SK-N-SH (cell line): ENCODE data around the gene MCTS1. TPM values are rescaled to one million over a fixed set of nuclear protein-coding genes. Genes with fewer than 3 reads are reported as not detected.

ENCODE experiments used
- CTCF ChIA-PET: fragments of 300-600, 350-600 bp; formaldehyde crosslinking; extraction: SDS; loops from one replicate; lab custom pipeline; 2021; lab: Yijun Ruan, JAX
- POLR2A ChIA-PET: fragments of 350-600 bp; sonication (Branson Sonifier 250); formaldehyde crosslinking; extraction: SDS; loops from one replicate; lab custom pipeline; 2020; ENCODE audit warnings: antibody characterized with exemption, inconsistent platforms; lab: Yijun Ruan, JAX
- DNase-seq: peaks from one replicate; pipeline ENCODE4 v3.0.0; 2012
- H2AFZ ChIP-seq: fragments of 200-600 bp; sonication (generic); 2 replicates; pipeline ENCODE4 v1.8.1; 2016; ENCODE audit warnings: antibody characterized with exemption, mild to moderate bottlenecking, low read depth
- H3F3A ChIP-seq: fragments of 200-600 bp; sonication (generic); replicated peaks from 2 replicates; pipeline ENCODE3; 2016; ENCODE audit warnings: antibody characterized with exemption, mild to moderate bottlenecking; ENCODE audit not compliant: insufficient read depth
- H3K27ac ChIP-seq, 2 experiments: fragments of 200-500 bp in 1 of 2; fragments of 200-600 bp in 1 of 2; sonication (Bioruptor generic) in 1 of 2; sonication (generic), shearing (Covaris generic) in 1 of 2; 2 replicates each; pipeline versions ENCODE4 v1.5.1 to v1.6.1; 2014 to 2016; ENCODE audit warnings: low read depth in 2 of 2, inconsistent platforms in 1 of 2, low read length in 1 of 2, mild to moderate bottlenecking in 1 of 2, mixed read lengths in 1 of 2
- H3K27me3 ChIP-seq: fragments of 200-600 bp; sonication (generic), shearing (Covaris generic); 2 replicates; pipeline ENCODE4 v1.6.1; 2016; ENCODE audit warnings: mixed run types; ENCODE audit not compliant: insufficient read depth
- H3K36me3 ChIP-seq, 2 experiments: fragments of 200-500 bp in 1 of 2; fragments of 200-600 bp in 1 of 2; sonication (Bioruptor generic) in 1 of 2; sonication (generic) in 1 of 2; replicated peaks in 1 of 2; 2 replicates each; pipeline versions ENCODE3 to v1.5.1; 2014 to 2016; ENCODE audit warnings: low read length in 1 of 2, mild to moderate bottlenecking in 1 of 2; ENCODE audit not compliant: insufficient read depth in 2 of 2, control insufficient read depth in 1 of 2
- H3K4me1 ChIP-seq, 2 experiments: fragments of 200-500 bp in 1 of 2; fragments of 200-600 bp in 1 of 2; sonication (Bioruptor generic) in 1 of 2; sonication (generic), shearing (Covaris generic) in 1 of 2; 2 replicates each; pipeline versions ENCODE4 v1.5.1 to v1.6.1; 2014 to 2016; ENCODE audit warnings: low read depth in 1 of 2, low read length in 1 of 2, mixed run types in 1 of 2; ENCODE audit not compliant: insufficient read depth in 2 of 2, control insufficient read depth in 1 of 2
- H3K4me2 ChIP-seq: fragments of 200-600 bp; sonication (generic), shearing (Covaris generic); 2 replicates; pipeline ENCODE4 v1.6.1; 2017; ENCODE audit warnings: mixed run types
- H3K4me3 ChIP-seq, 2 experiments: fragments of 200-500 bp in 1 of 2; fragments of 200-600 bp in 1 of 2; sonication (Bioruptor generic) in 1 of 2; sonication (generic), shearing (Covaris generic) in 1 of 2; 2 replicates each; pipeline versions ENCODE4 v1.5.1 to v1.8.1; 2014 to 2016; ENCODE audit warnings: low read depth in 2 of 2, inconsistent platforms in 1 of 2, low read length in 1 of 2, mild to moderate bottlenecking in 1 of 2, mixed read lengths in 1 of 2, moderate library complexity in 1 of 2
- H3K79me2 ChIP-seq: fragments of 200-600 bp; sonication (generic); 2 replicates; pipeline ENCODE4 v1.8.1; 2017; ENCODE audit warnings: mild to moderate bottlenecking; ENCODE audit not compliant: insufficient read depth
- H3K9ac ChIP-seq: fragments of 200-600 bp; sonication (generic); 2 replicates; pipeline ENCODE4 v1.6.1; 2017; ENCODE audit warnings: mixed run types
- H3K9me2 ChIP-seq: fragments of 200-600 bp; sonication (generic); 2 replicates; pipeline ENCODE4 v1.6.1; 2017; ENCODE audit warnings: mixed run types
- H3K9me3 ChIP-seq: fragments of 200-600 bp; sonication (generic); 2 replicates; pipeline ENCODE4 v1.6.1; 2017; ENCODE audit warnings: mixed run types, mild to moderate bottlenecking, moderate library complexity
- H4K20me1 ChIP-seq: fragments of 200-600 bp; sonication (generic); 2 replicates; pipeline ENCODE4 v1.6.1; 2017; ENCODE audit warnings: mild to moderate bottlenecking, mixed run types; ENCODE audit not compliant: insufficient read depth
- CHD2 ChIP-seq: fragments of 150-350 bp; IDR thresholded peaks from 2 replicates; pipeline ENCODE4 v1.6.1; 2018; ENCODE audit warnings: low read length; ENCODE audit not compliant: partially characterized antibody
- ELF1 ChIP-seq: IDR thresholded peaks from 2 replicates; pipeline ENCODE4 v1.4.0; 2012
- FOXJ3 ChIP-seq: sonication (generic); formaldehyde crosslinking; IDR thresholded peaks from 2 replicates; pipeline ENCODE4 v1.5.1; 2020; ENCODE audit warnings: mild to moderate bottlenecking, missing genetic modification reagents
- GATA2 ChIP-seq: sonication (generic); formaldehyde crosslinking; IDR thresholded peaks from 2 replicates; pipeline ENCODE4 v1.5.0; 2020; ENCODE audit warnings: mild to moderate bottlenecking, missing genetic modification reagents
- MEF2A ChIP-seq: IDR thresholded peaks from 2 replicates; pipeline ENCODE4 v1.4.0; 2012; ENCODE audit warnings: low read depth, borderline replicate concordance
- NFIC ChIP-seq: IDR thresholded peaks from 2 replicates; pipeline ENCODE4 v1.4.0; 2012; ENCODE audit warnings: borderline replicate concordance
- RAD21 ChIP-seq: IDR thresholded peaks from 2 replicates; pipeline ENCODE4 v1.6.1; 2012; ENCODE audit warnings: mild to moderate bottlenecking, low read length
- RCOR1 ChIP-seq: fragments of 150-350 bp; IDR thresholded peaks from 2 replicates; pipeline ENCODE4 v1.6.1; 2017; ENCODE audit warnings: antibody characterized with exemption, low read length
- YY1 ChIP-seq: IDR thresholded peaks from 2 replicates; pipeline ENCODE4 v1.4.0; 2012; ENCODE audit warnings: low read depth, mild to moderate bottlenecking
- WGBS: methylation state at CpG from one replicate; pipeline ENCODE4 v1.1.6; 2017; ENCODE audit warnings: low lambda C conversion rate; 5-methylcytosine and 5-hydroxymethylcytosine counted together
- polyA plus RNA-seq, 3 experiments: library from polyadenylated mRNA; depleted of rRNA; stranded (reverse); fragments of >200 nt; gene quantifications; 2 replicates each; pipeline ENCODE4 v1.2.3, GENCODE V29; 2012
- TF ChIP-seq, protein P1 (sequence below): IDR thresholded peaks from 2 replicates; pipeline ENCODE4 v1.4.0; 2012; ENCODE audit warnings: low read depth, borderline replicate concordance
- TF ChIP-seq, protein P2 (sequence below): IDR thresholded peaks from 2 replicates; pipeline ENCODE4 v1.4.0; 2012; ENCODE audit warnings: low read depth, borderline replicate concordance
- TF ChIP-seq, protein P3 (sequence below): IDR thresholded peaks from 2 replicates; pipeline ENCODE4 v1.6.1; 2012; ENCODE audit warnings: mild to moderate bottlenecking, low read depth, low read length, moderate library complexity
- TF ChIP-seq, protein P4 (sequence below): IDR thresholded peaks from 2 replicates; pipeline ENCODE4 v1.4.0; 2012; ENCODE audit warnings: low read depth

The MCTS1 gene
- polyA plus RNA-seq, 1 of the 3 experiments (the other 2 are of a cell fraction), result 62.1 TPM

GRCh38 chrX:120642871-120643270 lies 39.0 kb downstream of the MCTS1 start:
- Histone ChIP-seq H4K20me1 (no peaks in the 10 kb centered on the region), H3K4me3 (no peak overlapping the region), H3K27ac (no peak overlapping the region), H3K9me2 (no peaks in the 10 kb centered on the region), H3K27me3 (no peaks in the 10 kb centered on the region; the same call in 1 of the 2 replicates), H3K9me3 (no peaks in the 10 kb centered on the region), H3K36me3 (no peaks in the 10 kb centered on the region), H2AFZ (no peak overlapping the region), H3K9ac (no peak overlapping the region), H3F3A (peaks cover under 1% of the 10 kb centered on the region), H3K4me2 (no peak overlapping the region), H3K79me2 (no peaks in the 10 kb centered on the region), H3K4me1 (no peaks in the 10 kb centered on the region)
- CTCF ChIA-PET, result interaction anchor here (1.6 kb wide), 1 partner anchor 168 kb away, joined by 3 read pairs; no protein-coding TSS in a partner anchor
- no peak for DNase-seq
- POLR2A ChIA-PET, result no interaction called here
- TF ChIP-seq, protein P1, sequence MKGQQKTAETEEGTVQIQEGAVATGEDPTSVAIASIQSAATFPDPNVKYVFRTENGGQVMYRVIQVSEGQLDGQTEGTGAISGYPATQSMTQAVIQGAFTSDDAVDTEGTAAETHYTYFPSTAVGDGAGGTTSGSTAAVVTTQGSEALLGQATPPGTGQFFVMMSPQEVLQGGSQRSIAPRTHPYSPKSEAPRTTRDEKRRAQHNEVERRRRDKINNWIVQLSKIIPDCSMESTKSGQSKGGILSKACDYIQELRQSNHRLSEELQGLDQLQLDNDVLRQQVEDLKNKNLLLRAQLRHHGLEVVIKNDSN, result no peak
- TF ChIP-seq FOXJ3 (CRISPR knock-in tag) (no peak), YY1 (no peak), ELF1 (no peak), MEF2A (no peak), RAD21 (no peak), CHD2 (no peak), NFIC (no peak), RCOR1 (no peak), GATA2 (CRISPR knock-in tag) (no peak)
- TF ChIP-seq, protein P2, sequence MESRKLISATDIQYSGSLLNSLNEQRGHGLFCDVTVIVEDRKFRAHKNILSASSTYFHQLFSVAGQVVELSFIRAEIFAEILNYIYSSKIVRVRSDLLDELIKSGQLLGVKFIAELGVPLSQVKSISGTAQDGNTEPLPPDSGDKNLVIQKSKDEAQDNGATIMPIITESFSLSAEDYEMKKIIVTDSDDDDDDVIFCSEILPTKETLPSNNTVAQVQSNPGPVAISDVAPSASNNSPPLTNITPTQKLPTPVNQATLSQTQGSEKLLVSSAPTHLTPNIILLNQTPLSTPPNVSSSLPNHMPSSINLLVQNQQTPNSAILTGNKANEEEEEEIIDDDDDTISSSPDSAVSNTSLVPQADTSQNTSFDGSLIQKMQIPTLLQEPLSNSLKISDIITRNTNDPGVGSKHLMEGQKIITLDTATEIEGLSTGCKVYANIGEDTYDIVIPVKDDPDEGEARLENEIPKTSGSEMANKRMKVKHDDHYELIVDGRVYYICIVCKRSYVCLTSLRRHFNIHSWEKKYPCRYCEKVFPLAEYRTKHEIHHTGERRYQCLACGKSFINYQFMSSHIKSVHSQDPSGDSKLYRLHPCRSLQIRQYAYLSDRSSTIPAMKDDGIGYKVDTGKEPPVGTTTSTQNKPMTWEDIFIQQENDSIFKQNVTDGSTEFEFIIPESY, result no peak
- TF ChIP-seq, protein P3, sequence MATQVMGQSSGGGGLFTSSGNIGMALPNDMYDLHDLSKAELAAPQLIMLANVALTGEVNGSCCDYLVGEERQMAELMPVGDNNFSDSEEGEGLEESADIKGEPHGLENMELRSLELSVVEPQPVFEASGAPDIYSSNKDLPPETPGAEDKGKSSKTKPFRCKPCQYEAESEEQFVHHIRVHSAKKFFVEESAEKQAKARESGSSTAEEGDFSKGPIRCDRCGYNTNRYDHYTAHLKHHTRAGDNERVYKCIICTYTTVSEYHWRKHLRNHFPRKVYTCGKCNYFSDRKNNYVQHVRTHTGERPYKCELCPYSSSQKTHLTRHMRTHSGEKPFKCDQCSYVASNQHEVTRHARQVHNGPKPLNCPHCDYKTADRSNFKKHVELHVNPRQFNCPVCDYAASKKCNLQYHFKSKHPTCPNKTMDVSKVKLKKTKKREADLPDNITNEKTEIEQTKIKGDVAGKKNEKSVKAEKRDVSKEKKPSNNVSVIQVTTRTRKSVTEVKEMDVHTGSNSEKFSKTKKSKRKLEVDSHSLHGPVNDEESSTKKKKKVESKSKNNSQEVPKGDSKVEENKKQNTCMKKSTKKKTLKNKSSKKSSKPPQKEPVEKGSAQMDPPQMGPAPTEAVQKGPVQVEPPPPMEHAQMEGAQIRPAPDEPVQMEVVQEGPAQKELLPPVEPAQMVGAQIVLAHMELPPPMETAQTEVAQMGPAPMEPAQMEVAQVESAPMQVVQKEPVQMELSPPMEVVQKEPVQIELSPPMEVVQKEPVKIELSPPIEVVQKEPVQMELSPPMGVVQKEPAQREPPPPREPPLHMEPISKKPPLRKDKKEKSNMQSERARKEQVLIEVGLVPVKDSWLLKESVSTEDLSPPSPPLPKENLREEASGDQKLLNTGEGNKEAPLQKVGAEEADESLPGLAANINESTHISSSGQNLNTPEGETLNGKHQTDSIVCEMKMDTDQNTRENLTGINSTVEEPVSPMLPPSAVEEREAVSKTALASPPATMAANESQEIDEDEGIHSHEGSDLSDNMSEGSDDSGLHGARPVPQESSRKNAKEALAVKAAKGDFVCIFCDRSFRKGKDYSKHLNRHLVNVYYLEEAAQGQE, result no peak
- TF ChIP-seq, protein P4, sequence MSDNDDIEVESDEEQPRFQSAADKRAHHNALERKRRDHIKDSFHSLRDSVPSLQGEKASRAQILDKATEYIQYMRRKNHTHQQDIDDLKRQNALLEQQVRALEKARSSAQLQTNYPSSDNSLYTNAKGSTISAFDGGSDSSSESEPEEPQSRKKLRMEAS, result no peak
- WGBS, result 23% methylated on average over 2 of the region's 2 CpGs
